Fibroblast of lung (primary cell): ENCODE data around the gene SCGB1D4. TPM values are rescaled to one million over a fixed set of nuclear protein-coding genes. Genes with fewer than 3 reads are reported as not detected.
"Not testable (repeated sequence)": the region's sequence is repeated elsewhere in the genome, so short reads cannot be mapped to it uniquely, and the experiment has no call there.

ENCODE experiments used
- DNase-seq, 2 donors: peaks; one replicate each; pipeline versions ENCODE4 v3.0.0 to v3.0.0-alpha.2; 2010; ENCODE audit warnings: low read depth in 2 of 2
- H2AFZ ChIP-seq: 2 replicates; pipeline ENCODE4 v1.5.1; 2012; ENCODE audit warnings: low read length, control low read depth, inconsistent platforms
- H3K27ac ChIP-seq: 2 replicates; pipeline ENCODE4 v1.5.1; 2011; ENCODE audit warnings: low read length, control low read depth; ENCODE audit not compliant: insufficient read depth
- H3K27me3 ChIP-seq: 2 replicates; pipeline ENCODE4 v1.5.1; 2011; ENCODE audit warnings: mild to moderate bottlenecking, low read length; ENCODE audit not compliant: control insufficient read depth, insufficient read depth
- H3K36me3 ChIP-seq: 2 replicates; pipeline ENCODE4 v1.5.1; 2011; ENCODE audit warnings: low read length; ENCODE audit not compliant: control insufficient read depth, insufficient read depth
- H3K4me1 ChIP-seq: 2 replicates; pipeline ENCODE4 v1.5.1; 2011; ENCODE audit warnings: low read length; ENCODE audit not compliant: control insufficient read depth, insufficient read depth; ENCODE audit errors: extremely low read depth
- H3K4me2 ChIP-seq: 2 replicates; pipeline ENCODE4 v1.5.1; 2011; ENCODE audit warnings: low read length, control low read depth; ENCODE audit not compliant: insufficient read depth; ENCODE audit errors: extremely low read depth
- H3K4me3 ChIP-seq, 4 experiments: fragments of 200-600 bp in 1 of 4; sonication (generic) in 1 of 4; replicated peaks in 1 of 4; 2 replicates each; pipeline ENCODE4 v1.5.1; 2011 to 2016; ENCODE audit warnings: low read length in 4 of 4, low read depth in 3 of 4, mild to moderate bottlenecking in 3 of 4, control low read depth in 2 of 4, inconsistent platforms in 1 of 4, mixed read lengths in 1 of 4; ENCODE audit not compliant: insufficient read depth in 1 of 4; ENCODE audit errors: control extremely low read depth in 1 of 4
- H3K79me2 ChIP-seq: 2 replicates; pipeline ENCODE4 v1.5.1; 2012; ENCODE audit warnings: mild to moderate bottlenecking, low read length, inconsistent platforms; ENCODE audit not compliant: control insufficient read depth, insufficient read depth
- H3K9ac ChIP-seq: 2 replicates; pipeline ENCODE4 v1.5.1; 2011; ENCODE audit warnings: mild to moderate bottlenecking, low read length, control low read depth; ENCODE audit not compliant: insufficient read depth
- H3K9me3 ChIP-seq: 2 replicates; pipeline ENCODE4 v1.5.1; 2012; ENCODE audit warnings: low read depth, low read length; ENCODE audit not compliant: control insufficient read depth, insufficient read depth
- H4K20me1 ChIP-seq: 2 replicates; pipeline ENCODE4 v1.5.1; 2011; ENCODE audit warnings: low read length; ENCODE audit not compliant: control insufficient read depth, insufficient read depth; ENCODE audit errors: extremely low read depth
- EZH2 ChIP-seq: IDR thresholded peaks from 2 replicates; pipeline ENCODE4 v1.5.1; 2012; ENCODE audit warnings: low read length, control low read depth, mild to moderate bottlenecking; ENCODE audit errors: missing control alignments
- polyA plus RNA-seq, 2 donors: library from polyadenylated mRNA; depleted of rRNA in 1 of 2; stranded (reverse) in 1 of 2; unstranded in 1 of 2; fragments of >200 nt; gene quantifications; 2 replicates each; pipeline ENCODE4 v1.2.1, GENCODE V29; 2011 to 2012; ENCODE audit warnings: missing spikeins in 1 of 2
- total RNA-seq: library from RNA; depleted of rRNA; stranded (reverse); fragments of >200 nt; gene quantifications from 2 replicates; pipeline ENCODE4 v1.2.1, GENCODE V29; 2014
- TF ChIP-seq, protein P1 (sequence below), 2 donors: IDR thresholded peaks in 1 of 2; conservative IDR thresholded peaks in 1 of 2; 1 replicate in 1 of 2; 2 replicates in 1 of 2; pipeline ENCODE4 v1.5.1; 2011 to 2012; ENCODE audit warnings: low read length in 2 of 2, control low read depth in 1 of 2, inconsistent platforms in 1 of 2, low read depth in 1 of 2, mild to moderate bottlenecking in 1 of 2

Gene SCGB1D4
- total and polyA plus RNA-seq, 2 donors (not counting 1 experiment from before 2014, with no cell fraction given), result not detected

DNA sequence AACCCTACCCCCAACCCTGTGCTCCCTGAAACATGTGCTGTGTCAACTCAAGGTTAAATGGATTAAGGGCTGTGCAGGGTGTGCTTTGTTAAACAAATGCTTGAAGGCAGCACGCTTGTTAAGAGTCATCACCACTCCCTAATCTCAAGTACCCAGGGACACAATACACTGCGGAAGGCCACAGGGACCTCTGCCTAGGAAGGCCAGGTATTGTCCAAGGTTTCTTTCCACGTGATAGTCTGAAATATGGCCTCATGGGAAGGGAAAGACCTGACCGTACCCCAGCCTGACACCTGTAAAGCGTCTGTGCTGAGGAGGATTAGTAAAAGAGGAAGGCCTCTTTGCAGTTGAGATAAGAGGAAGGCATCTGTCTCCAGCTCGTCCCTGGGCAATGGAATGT is 27.8 kb upstream of the SCGB1D4 start:
- not testable (repeated sequence) for H3K4me3 ChIP-seq, H3K27ac ChIP-seq, H4K20me1 ChIP-seq, H3K36me3 ChIP-seq, H3K79me2 ChIP-seq, H3K9me3 ChIP-seq, H3K9ac ChIP-seq, H3K4me1 ChIP-seq, H3K27me3 ChIP-seq, DNase-seq, H3K4me2 ChIP-seq, H2AFZ ChIP-seq

DNA sequence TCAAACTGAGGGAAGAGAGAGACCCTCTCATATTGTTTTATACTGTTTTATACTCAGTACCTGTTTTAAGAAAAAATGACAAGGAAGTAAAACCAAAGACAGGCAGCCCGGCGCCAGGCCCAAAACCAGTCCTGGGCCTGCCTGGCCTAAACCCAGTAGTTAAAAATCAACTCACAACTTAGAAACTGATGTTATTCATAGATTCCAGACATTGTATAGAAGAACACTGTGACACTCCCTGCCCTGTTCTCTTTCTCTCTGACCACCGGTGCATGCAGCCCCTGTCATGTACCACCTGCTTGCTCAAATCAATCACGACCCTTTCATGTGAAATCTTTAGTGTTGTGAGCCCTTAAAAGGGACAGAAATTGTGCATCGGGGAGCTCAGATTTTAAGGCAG is 26.9 kb upstream of the SCGB1D4 start:
- H3K36me3 ChIP-seq, H3K4me3 ChIP-seq, DNase-seq, H3K79me2 ChIP-seq, H3K27ac ChIP-seq, H3K9me3 ChIP-seq, H3K9ac ChIP-seq, H4K20me1 ChIP-seq, H3K4me1 ChIP-seq, H3K4me2 ChIP-seq, H2AFZ ChIP-seq, H3K27me3 ChIP-seq: not testable (repeated sequence)

DNA sequence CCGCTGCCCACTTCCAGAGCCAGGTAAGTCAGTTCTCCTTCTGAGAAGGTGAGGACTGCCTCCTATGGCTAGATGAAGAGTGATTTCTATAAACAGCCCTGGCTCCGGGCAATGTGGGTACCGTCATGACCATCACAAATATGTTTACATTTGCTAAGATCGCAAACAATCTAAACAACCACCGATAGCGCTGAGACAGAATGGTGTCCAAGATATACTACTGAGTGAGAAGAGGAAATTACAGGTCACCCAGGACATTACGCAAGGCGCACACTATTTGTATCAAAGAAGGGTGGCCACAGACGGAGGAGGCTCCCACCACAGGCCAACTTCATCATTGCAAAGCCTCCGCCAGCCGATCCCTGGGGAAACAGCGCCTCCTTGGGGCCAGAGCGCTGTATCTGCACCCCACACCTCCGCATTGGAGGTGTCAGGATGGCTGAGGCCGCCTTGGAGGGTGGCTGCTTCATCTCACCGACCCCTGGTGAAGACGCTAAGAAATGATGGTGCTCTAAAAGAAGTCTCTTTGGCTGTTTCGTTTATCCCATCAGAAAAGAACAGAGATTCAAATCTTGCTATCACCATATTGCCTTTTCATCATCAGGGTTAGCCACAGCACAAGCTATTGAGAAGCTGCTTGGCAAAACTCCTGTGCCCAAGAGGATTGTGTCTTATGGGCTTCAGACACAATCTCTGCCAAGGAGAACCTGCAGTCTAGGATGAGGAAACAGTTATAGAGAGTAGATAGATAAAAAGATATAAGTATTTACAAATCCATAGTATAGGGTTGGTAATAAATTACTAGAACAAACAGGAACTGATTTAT is 26.1 kb upstream of the SCGB1D4 start:
- Histone ChIP-seq H3K4me3 (no peak overlapping the region), H3K27me3 (no peaks in the 10 kb centered on the region), H3K79me2 (no peaks in the 10 kb centered on the region), H3K27ac (no peak overlapping the region), H3K9me3 (no peaks in the 10 kb centered on the region), H4K20me1 (no peaks in the 10 kb centered on the region), H3K9ac (no peak overlapping the region), H3K4me2 (no peak overlapping the region), H3K36me3 (no peaks in the 10 kb centered on the region), H3K4me1 (no peaks in the 10 kb centered on the region), H2AFZ (no peak overlapping the region)
- no peak for TF ChIP-seq EZH2
- TF ChIP-seq, protein P1, sequence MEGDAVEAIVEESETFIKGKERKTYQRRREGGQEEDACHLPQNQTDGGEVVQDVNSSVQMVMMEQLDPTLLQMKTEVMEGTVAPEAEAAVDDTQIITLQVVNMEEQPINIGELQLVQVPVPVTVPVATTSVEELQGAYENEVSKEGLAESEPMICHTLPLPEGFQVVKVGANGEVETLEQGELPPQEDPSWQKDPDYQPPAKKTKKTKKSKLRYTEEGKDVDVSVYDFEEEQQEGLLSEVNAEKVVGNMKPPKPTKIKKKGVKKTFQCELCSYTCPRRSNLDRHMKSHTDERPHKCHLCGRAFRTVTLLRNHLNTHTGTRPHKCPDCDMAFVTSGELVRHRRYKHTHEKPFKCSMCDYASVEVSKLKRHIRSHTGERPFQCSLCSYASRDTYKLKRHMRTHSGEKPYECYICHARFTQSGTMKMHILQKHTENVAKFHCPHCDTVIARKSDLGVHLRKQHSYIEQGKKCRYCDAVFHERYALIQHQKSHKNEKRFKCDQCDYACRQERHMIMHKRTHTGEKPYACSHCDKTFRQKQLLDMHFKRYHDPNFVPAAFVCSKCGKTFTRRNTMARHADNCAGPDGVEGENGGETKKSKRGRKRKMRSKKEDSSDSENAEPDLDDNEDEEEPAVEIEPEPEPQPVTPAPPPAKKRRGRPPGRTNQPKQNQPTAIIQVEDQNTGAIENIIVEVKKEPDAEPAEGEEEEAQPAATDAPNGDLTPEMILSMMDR (conservative IDR thresholded peaks at IDR 0.05 in 1 of 2, IDR thresholded peaks at IDR 0.05 in 1 of 2; ENCODE audit: low read depth in 1 of 2, low read length in 2 of 2), result peak; percentile 7 to 65
- peak in 1 of 2 donors; percentile 35 for DNase-seq

DNA sequence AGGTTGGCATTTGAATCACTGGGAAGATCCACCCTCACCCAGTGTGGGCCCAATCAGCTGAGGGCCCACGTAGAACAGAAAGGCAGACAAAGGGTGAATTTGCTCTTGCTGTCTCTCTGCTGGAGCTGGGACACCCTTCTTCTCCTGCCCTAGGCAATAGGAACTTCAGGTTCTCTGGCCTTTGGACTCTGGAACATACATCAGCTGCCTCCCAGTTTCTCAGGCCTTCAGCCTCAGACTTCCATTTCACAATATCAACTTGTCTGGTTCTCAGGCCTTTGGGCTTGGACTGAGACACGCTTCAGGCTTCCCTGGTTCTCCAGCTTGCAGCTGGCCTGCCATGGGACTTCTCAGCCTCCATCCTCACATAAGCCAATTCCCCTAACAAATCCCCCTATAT is 23.6 kb upstream of the SCGB1D4 start:
- Histone ChIP-seq H3K79me2 (no peaks in the 10 kb centered on the region), H2AFZ (no peak overlapping the region), H3K4me2 (no peak overlapping the region), H4K20me1 (no peaks in the 10 kb centered on the region), H3K36me3 (no peaks in the 10 kb centered on the region), H3K4me1 (no peaks in the 10 kb centered on the region), H3K27me3 (peaks cover 2% of the 10 kb centered on the region), H3K4me3 (no peak overlapping the region), H3K9ac (no peak overlapping the region), H3K27ac (no peak overlapping the region), H3K9me3 (no peaks in the 10 kb centered on the region)
- DNase-seq, result no peak
- no peak for TF ChIP-seq EZH2
- TF ChIP-seq, protein P1 (conservative IDR thresholded peaks at IDR 0.05 in 1 of 2, IDR thresholded peaks at IDR 0.05 in 1 of 2; ENCODE audit: low read depth in 1 of 2, low read length in 2 of 2), result no peak
